Upper lobe of right lung (tissue), 1 donor: Measurements from ENCODE around the gene GPRC5D. TPM values are rescaled to one million over a fixed set of nuclear protein-coding genes. Genes with fewer than 3 reads are reported as not detected.

Experiments
- ATAC-seq: fragments of 200-7000 bp; cut with Tn5 transposase; one replicate; pipeline ENCODE4 v1.9.1; 2020; ENCODE audit warnings: mild to moderate bottlenecking, moderate library complexity
- DNase-seq: peaks from one replicate; pipeline ENCODE4 v3.0.0-alpha.2; 2020
- H3K27ac ChIP-seq: fragments of 200-600 bp; one replicate; pipeline ENCODE4 v1.8.0; 2022
- H3K27me3 ChIP-seq: fragments of 200-600 bp; one replicate; pipeline ENCODE4 v1.8.0; 2022; ENCODE audit warnings: mild to moderate bottlenecking
- H3K36me3 ChIP-seq: fragments of 200-600 bp; one replicate; pipeline ENCODE4 v1.8.0; 2022
- H3K4me1 ChIP-seq: fragments of 200-600 bp; one replicate; pipeline ENCODE4 v1.8.0; 2022
- H3K4me3 ChIP-seq: fragments of 200-600 bp; one replicate; pipeline ENCODE4 v1.8.0; 2022; ENCODE audit warnings: mild to moderate bottlenecking
- H3K9me3 ChIP-seq: fragments of 200-600 bp; one replicate; pipeline ENCODE4 v1.8.0; 2022
- intact Hi-C: fragments of 100-400 bp; cut with DNase I; formaldehyde crosslinking; loops from one replicate; pipeline ENCODE4 v1.11.0; 2022
- total RNA-seq: library from RNA; stranded (reverse); fragmentation: NEBNext Ultra II Directional; extraction: Animal tissue kit (Norgen Biotek cat#: 25700); gene quantifications from one replicate; pipeline ENCODE4 v1.2.1, GENCODE V29; 2021
- TF ChIP-seq, protein P1 (sequence below): fragments of 200-600 bp; IDR thresholded peaks from one replicate; pipeline ENCODE4 v1.8.0; 2022; ENCODE audit warnings: antibody characterized with exemption
- donor health status: DM: no; HTN: yes; CAD: no; lungs with severe emphysema.

GPRC5D gene
- total RNA-seq, 1 donor from 2014 or later = not detected

DNA sequence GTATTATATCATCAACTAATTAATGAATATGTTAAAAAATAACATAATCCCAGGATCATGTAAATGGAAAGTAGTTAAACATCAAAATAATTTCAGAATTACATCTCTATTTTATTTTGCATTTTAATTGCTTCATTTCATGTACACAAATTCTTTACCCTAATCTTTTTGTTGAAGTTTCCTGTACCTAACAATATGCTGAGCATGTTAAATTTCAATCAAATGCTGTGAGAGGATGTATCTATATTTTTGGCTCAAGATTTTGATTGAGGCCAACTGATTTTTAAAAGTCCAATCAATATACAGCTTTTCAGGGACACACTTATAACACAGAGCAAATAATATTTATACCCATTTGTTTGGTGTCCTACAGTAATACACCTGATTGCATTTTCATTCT is 6.4 kb downstream of the GPRC5D start:
- H3K9me3 ChIP-seq = no peaks in the 10 kb centered on the region
- no peak overlapping the region for H3K4me3 ChIP-seq
- DNase-seq (no peak), ATAC-seq (no peak)
- TF ChIP-seq, protein P1, sequence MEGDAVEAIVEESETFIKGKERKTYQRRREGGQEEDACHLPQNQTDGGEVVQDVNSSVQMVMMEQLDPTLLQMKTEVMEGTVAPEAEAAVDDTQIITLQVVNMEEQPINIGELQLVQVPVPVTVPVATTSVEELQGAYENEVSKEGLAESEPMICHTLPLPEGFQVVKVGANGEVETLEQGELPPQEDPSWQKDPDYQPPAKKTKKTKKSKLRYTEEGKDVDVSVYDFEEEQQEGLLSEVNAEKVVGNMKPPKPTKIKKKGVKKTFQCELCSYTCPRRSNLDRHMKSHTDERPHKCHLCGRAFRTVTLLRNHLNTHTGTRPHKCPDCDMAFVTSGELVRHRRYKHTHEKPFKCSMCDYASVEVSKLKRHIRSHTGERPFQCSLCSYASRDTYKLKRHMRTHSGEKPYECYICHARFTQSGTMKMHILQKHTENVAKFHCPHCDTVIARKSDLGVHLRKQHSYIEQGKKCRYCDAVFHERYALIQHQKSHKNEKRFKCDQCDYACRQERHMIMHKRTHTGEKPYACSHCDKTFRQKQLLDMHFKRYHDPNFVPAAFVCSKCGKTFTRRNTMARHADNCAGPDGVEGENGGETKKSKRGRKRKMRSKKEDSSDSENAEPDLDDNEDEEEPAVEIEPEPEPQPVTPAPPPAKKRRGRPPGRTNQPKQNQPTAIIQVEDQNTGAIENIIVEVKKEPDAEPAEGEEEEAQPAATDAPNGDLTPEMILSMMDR = no peak
- no peak overlapping the region for H3K27ac ChIP-seq
- peaks cover 7% of the 10 kb centered on the region for H3K4me1 ChIP-seq
- no peaks in the 10 kb centered on the region for H3K27me3 ChIP-seq
- no peaks in the 10 kb centered on the region for H3K36me3 ChIP-seq
- intact Hi-C loops = no loop called here

DNA sequence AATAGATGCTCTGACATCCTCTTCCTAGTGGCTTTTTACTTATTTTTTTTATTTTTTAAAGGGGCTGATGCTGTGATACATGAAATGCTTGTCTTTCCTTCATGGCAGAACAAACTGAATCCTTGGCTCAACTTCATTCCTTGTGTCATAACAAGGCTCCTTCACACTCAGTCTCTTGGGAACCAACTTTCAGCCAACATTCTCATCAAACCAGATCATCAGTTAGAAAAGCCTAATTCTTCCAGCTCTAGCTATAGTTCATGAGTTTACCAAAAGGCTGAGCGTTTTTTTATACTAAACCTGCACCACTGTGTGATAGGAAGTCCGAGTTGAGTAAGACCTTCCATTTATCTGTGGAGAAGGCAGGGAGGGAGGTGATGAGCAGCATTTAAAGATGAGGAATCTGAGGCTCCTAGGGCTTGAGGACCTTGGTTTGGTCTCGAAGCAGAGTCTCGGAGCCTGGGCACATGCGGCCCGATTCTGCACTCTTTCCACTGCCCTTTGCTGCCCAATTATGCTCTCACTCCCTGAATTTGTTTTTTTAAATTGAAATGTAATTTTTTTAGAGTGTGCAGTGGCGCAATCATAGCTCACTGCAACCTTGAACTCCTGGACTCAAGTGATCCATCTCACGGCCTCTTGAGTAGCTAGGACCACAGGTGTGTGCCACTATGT is 8.2 kb downstream of the GPRC5D start:
- TF ChIP-seq, protein P1 = no peak
- H3K4me1 ChIP-seq = peaks cover 7% of the 10 kb centered on the region
- no peaks in the 10 kb centered on the region for H3K36me3 ChIP-seq
- intact Hi-C loops = no loop called here
- H3K4me3 ChIP-seq = no peak overlapping the region
- H3K9me3 ChIP-seq = no peaks in the 10 kb centered on the region
- H3K27ac ChIP-seq = peak overlapping the region; percentile 17
- no peaks in the 10 kb centered on the region for H3K27me3 ChIP-seq
- DNase-seq (no peak), ATAC-seq (no peak)

DNA sequence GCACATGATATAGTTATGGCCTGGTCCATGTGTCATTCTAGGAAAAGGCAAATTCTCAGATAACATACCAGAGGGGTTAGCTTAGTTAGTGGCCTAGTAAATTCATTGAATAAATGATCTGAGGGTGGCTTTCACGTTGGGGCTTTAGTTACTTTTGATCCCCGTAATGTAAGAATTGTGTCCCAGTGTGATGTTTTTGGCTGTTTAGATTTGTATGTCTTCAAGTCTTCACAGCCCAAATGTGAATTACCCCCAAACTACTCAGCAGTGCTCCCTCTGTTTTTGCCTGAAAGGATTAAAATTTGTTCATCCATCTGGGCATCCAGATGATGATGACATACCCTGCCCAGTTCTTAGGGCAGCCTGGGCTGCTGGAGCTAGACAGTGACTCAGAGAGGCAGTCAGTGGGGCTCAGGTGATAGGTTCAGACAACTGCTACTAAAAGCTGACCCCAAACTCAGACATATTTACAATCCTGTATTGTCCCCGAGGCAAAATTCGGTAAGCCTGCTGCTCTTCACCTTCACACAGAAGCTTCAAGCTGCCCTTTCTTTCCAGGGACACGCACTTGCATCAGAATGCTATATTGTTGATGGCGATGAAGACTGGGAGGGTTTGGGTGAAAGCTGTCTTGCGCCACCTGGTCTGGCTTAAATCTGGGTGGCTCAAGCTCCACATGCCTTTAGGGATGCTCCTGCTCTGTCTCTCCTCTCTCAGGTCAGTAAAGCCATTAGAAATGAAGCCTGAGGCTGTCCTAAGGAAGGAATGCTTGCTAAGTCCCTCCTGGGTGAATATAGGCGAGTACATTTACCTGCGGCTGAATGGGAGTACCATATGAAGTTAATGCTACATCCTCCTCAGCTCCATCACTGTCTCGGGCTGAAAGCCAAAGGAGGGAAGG is 10.3 kb downstream of the GPRC5D start:
- intact Hi-C loops = no loop called here
- Histone ChIP-seq H3K27me3 (no peaks in the 10 kb centered on the region), H3K4me3 (no peak overlapping the region), H3K27ac (no peak overlapping the region), H3K4me1 (peaks cover 7% of the 10 kb centered on the region), H3K9me3 (no peaks in the 10 kb centered on the region), H3K36me3 (no peaks in the 10 kb centered on the region)
- TF ChIP-seq, protein P1 = no peak
- ATAC-seq (peak; percentile 20), DNase-seq (no peak)

DNA sequence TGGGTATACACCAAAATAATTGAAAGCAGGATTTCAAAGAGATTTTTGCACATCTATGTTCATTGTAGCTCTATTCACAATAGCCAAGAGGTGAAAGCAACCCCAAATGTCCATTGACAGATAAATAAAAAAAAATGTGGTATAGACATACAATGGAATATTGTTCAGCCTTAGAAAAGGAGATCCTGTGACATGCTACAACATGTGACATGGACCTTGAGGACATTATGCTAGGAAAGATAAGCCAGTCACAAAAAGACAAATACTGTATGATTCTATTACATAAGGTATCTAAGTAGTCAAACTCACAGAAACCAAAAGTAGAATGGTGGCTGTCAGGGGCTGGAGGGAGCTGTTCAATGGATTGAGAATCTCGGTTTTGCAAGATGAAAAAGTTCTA is 12.1 kb downstream of the GPRC5D start:
- no peaks in the 10 kb centered on the region for H3K27me3 ChIP-seq
- peaks cover 7% of the 10 kb centered on the region for H3K4me1 ChIP-seq
- H3K9me3 ChIP-seq = no peaks in the 10 kb centered on the region
- H3K36me3 ChIP-seq = no peaks in the 10 kb centered on the region
- DNase-seq (no peak), ATAC-seq (no peak)
- intact Hi-C loops = no loop called here
- H3K27ac ChIP-seq = no peak overlapping the region
- H3K4me3 ChIP-seq = no peak overlapping the region
- TF ChIP-seq, protein P1 = no peak

DNA sequence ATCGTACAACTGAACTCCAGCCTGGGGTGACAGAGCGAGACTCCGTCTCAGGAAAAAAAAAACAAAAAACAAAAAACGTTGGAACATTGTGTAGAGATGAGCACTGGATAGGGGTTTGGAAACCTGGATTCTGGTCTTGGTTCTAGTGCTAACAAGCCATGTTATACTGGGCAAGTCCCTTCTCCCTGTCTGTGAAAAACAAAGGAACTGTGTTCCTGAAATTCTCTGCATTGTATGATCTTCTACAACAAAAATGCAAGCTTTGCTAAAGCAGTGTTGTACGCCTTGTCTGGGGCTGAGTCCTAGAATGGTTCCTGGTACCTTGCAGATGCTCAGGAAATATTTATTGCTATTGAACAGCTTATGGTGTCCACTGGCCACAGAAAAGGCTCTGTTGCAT is 13.4 kb downstream of the GPRC5D start:
- TF ChIP-seq, protein P1 = no peak
- peaks cover 3% of the 10 kb centered on the region for H3K4me1 ChIP-seq
- H3K27me3 ChIP-seq = no peaks in the 10 kb centered on the region
- DNase-seq (no peak), ATAC-seq (no peak)
- intact Hi-C loops = no loop called here
- H3K4me3 ChIP-seq = no peak overlapping the region
- H3K27ac ChIP-seq = no peak overlapping the region
- no peaks in the 10 kb centered on the region for H3K9me3 ChIP-seq
- H3K36me3 ChIP-seq = no peaks in the 10 kb centered on the region
